Embryonic facial prominence (tissue), 1 donor: Measurements from ENCODE around the gene DNLZ.

Experiments
- DNase-seq: peaks from one replicate; pipeline ENCODE4 v3.0.0-alpha.2; 2016; ENCODE audit errors: extremely low spot score

The DNLZ gene

GRCh38 chr9:136396219-136396515 is 32.6 kb upstream of the DNLZ start:
- no peak for DNase-seq

GRCh38 chr9:136395345-136396218 is 32.0 kb upstream of the DNLZ start:
- DNase-seq: no peak

- no peak for DNase-seq
These were observed 31.4 kb upstream of the DNLZ start for GRCh38 chr9:136395020-136395340.

- DNase-seq: no peak
These were observed 30.9 kb upstream of the DNLZ start for GRCh38 chr9:136394312-136395019.

GRCh38 chr9:136393531-136393930 is 30.0 kb upstream of the DNLZ start:
- DNase-seq: no peak

- no peak for DNase-seq
These were observed 29.2 kb upstream of the DNLZ start for GRCh38 chr9:136392538-136393449.

- DNase-seq: no peak
These were observed 28.4 kb upstream of the DNLZ start for GRCh38 chr9:136391737-136392537.

- DNase-seq: no peak
These were observed 25.9 kb upstream of the DNLZ start for GRCh38 chr9:136389396-136389795.

GRCh38 chr9:136387217-136387616 is 23.7 kb upstream of the DNLZ start:
- no peak for DNase-seq

GRCh38 chr9:136386018-136386417 is 22.5 kb upstream of the DNLZ start:
- no peak for DNase-seq

- DNase-seq: no peak
These were observed 21.5 kb upstream of the DNLZ start for GRCh38 chr9:136385015-136385414.

GRCh38 chr9:136383436-136383835 is 19.9 kb upstream of the DNLZ start:
- no peak for DNase-seq

- no peak for DNase-seq
These were observed 18.5 kb upstream of the DNLZ start for GRCh38 chr9:136381966-136382513.

GRCh38 chr9:136381311-136381710 is 17.8 kb upstream of the DNLZ start:
- DNase-seq: no peak

GRCh38 chr9:136380381-136380780 is 16.8 kb upstream of the DNLZ start:
- DNase-seq: no peak

GRCh38 chr9:136379891-136380290 is 16.3 kb upstream of the DNLZ start:
- no peak for DNase-seq

GRCh38 chr9:136379401-136379800 is 15.9 kb upstream of the DNLZ start:
- DNase-seq: no peak

GRCh38 chr9:136379003-136379287 is 15.4 kb upstream of the DNLZ start:
- DNase-seq: no peak

GRCh38 chr9:136378170-136379002 is 14.8 kb upstream of the DNLZ start:
- no peak for DNase-seq

- DNase-seq: no peak
These were observed 14.0 kb upstream of the DNLZ start for GRCh38 chr9:136377341-136378169.
